NCI-H524 treated with DMSO at 0.1 percent for 48 hours (cell line): Measurements from ENCODE around the gene CLTA.

Experiments used
- DNase-seq: peaks from one replicate; lab custom pipeline; 2025; lab: John Stamatoyannopoulos, UW

CLTA gene

GRCh38 chr9:36190388-36191289, at the start of gene CLTA:
Gene CLTA (plus strand): TSS chr9:36190921. CDS start chr9:36191057, 136 bp downstream.
- DNase-seq: peak; percentile 94

- DNase-seq: no peak
These were observed 49.4 kb upstream of the CLTA start for GRCh38 chr9:36141288-36141687.

GRCh38 chr9:36141761-36142160, 49.0 kb upstream of the CLTA start:
- no peak for DNase-seq

GRCh38 chr9:36142510-36143244, 48.0 kb upstream of the CLTA start:
- DNase-seq: no peak

GRCh38 chr9:36143245-36143641, 47.5 kb upstream of the CLTA start:
- DNase-seq: no peak

GRCh38 chr9:36144309-36145232, 46.1 kb upstream of the CLTA start:
- DNase-seq: no peak

- DNase-seq: no peak
These were observed 44.8 kb upstream of the CLTA start for GRCh38 chr9:36145970-36146369.

- DNase-seq: no peak
These were observed 44.1 kb upstream of the CLTA start for GRCh38 chr9:36146651-36147050.

GRCh38 chr9:36147441-36148175, 43.1 kb upstream of the CLTA start:
- no peak for DNase-seq

- no peak for DNase-seq
These were observed 42.2 kb upstream of the CLTA start for GRCh38 chr9:36148311-36149051.

GRCh38 chr9:36149197-36149596, 41.5 kb upstream of the CLTA start:
- DNase-seq: no peak

GRCh38 chr9:36150574-36151315, 40.0 kb upstream of the CLTA start:
- no peak for DNase-seq

GRCh38 chr9:36151316-36152210, 39.2 kb upstream of the CLTA start:
- no peak for DNase-seq

GRCh38 chr9:36152741-36153438, 37.8 kb upstream of the CLTA start:
- no peak for DNase-seq

- DNase-seq: no peak
These were observed 37.0 kb upstream of the CLTA start for GRCh38 chr9:36153746-36154145.

- DNase-seq: no peak
These were observed 36.3 kb upstream of the CLTA start for GRCh38 chr9:36154331-36154952.

- DNase-seq: no peak
These were observed 34.6 kb upstream of the CLTA start for GRCh38 chr9:36156116-36156515.

- DNase-seq: no peak
These were observed 32.6 kb upstream of the CLTA start for GRCh38 chr9:36158122-36158521.
